Urinary bladder (tissue), 4 donors: Measurements from ENCODE around the gene MMP13. TPM values are rescaled to one million over a fixed set of nuclear protein-coding genes. Genes with fewer than 3 reads are reported as not detected.
"Not testable (repeated sequence)": the region's sequence is repeated elsewhere in the genome, so short reads cannot be mapped to it uniquely, and the experiment has no call there.

ENCODE experiments used
- DNase-seq: peaks from one replicate; pipeline ENCODE4 v3.0.0-alpha.2; 2015; ENCODE audit errors: extremely low spot score
- H3K27ac ChIP-seq: one replicate; pipeline ENCODE4 v1.5.1; 2013; ENCODE audit warnings: low read depth, mild to moderate bottlenecking, moderate library complexity
- H3K36me3 ChIP-seq: one replicate; pipeline ENCODE4 v1.6.1; 2013; ENCODE audit warnings: mild to moderate bottlenecking, moderate library complexity; ENCODE audit not compliant: insufficient read depth
- H3K4me1 ChIP-seq: one replicate; pipeline ENCODE4 v1.6.1; 2013; ENCODE audit warnings: mild to moderate bottlenecking, moderate library complexity; ENCODE audit not compliant: insufficient read depth
- H3K4me3 ChIP-seq: one replicate; pipeline ENCODE4 v1.5.1; 2013; ENCODE audit warnings: low read depth, low read length
- WGBS: extraction: QIAGEN DNeasy Blood & Tissue Kit; methylation state at CpG from one replicate; pipeline ENCODE4 v1.1.7; 2013; 5-methylcytosine and 5-hydroxymethylcytosine counted together
- polyA plus RNA-seq: library from polyadenylated mRNA; stranded (reverse); fragments of 200-250 nt; gene quantifications from one replicate; pipeline ENCODE4 v1.2.3, GENCODE V29; 2013
- total RNA-seq: library from RNA; depleted of rRNA; stranded (reverse); fragments of >200 nt; gene quantifications from one replicate; pipeline ENCODE4 v1.2.3, GENCODE V29; 2014
- donor health status: healthy with polysubstance abuse.
- donor health status: healthy.

Gene MMP13
- total RNA-seq (not detected), polyA plus RNA-seq (0.04 TPM)

DNA sequence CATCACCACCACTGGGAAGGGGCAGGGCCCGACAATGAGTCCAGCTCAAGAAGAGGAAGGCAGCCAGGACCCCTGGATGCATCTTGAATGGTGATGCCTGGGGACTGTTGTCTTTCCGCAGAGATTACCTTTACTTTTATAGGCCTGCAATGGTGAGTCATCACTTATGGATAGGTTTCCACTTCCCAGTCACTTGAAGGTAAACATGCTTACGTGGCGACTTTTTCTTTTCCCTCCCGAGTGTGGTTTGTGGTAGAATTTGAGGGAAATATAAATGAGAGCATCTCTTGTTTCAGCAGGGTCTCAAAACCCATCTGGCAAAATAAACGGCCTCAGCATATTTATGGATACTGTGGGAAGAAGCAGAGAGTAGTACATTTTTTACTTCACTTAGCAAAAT is at the start of gene MMP13:
Gene MMP13 (minus strand): TSS at position 109 of the 400 bp plus-strand sequence. CDS start 27 bp downstream, at position 82.
- Histone ChIP-seq H3K4me3 (no peak within 1 kb of the TSS), H3K36me3 (no peaks in the 10 kb centered on the region), H3K4me1 (no peaks in the 10 kb centered on the region), H3K27ac (no peak within 1 kb of the TSS)
- no peak for DNase-seq
- 86% methylated on average over 6 of the region's 6 CpGs for WGBS

GRCh38 chr11:103004234-103004633 is 48.7 kb upstream of the MMP13 start:
- H3K4me1 ChIP-seq, H3K36me3 ChIP-seq, H3K27ac ChIP-seq, DNase-seq, H3K4me3 ChIP-seq: not testable (repeated sequence)
- 92% methylated on average over 5 of the region's 5 CpGs for WGBS

DNA sequence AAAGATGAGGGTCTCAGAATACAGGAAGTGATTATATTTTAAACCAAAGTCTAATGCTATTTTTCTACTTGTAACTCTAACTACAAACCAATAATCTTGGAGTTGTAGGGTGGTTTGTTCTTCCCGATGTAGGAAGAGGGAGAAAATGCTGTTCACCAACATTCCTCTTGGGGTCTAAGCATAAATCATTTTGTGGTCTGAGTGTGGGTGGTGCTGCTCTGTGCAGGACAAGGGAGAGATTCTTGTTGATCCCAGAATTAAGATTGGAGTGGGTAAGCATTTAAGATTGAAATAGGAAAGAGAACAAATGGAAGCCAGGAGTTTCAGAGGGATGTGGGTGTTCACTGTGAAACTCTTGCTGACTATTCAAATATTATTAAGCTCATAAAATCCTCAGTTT is 38.6 kb upstream of the MMP13 start:
- Histone ChIP-seq H3K36me3 (no peaks in the 10 kb centered on the region), H3K27ac (no peak overlapping the region), H3K4me1 (no peaks in the 10 kb centered on the region), H3K4me3 (no peak overlapping the region)
- 62% methylated on average over 1 of the region's 1 CpG for WGBS
- DNase-seq = no peak

- no peak overlapping the region for H3K4me3 ChIP-seq
- H3K27ac ChIP-seq = no peak overlapping the region
- WGBS = 76% methylated on average over 3 of the region's 3 CpGs
- no peaks in the 10 kb centered on the region for H3K4me1 ChIP-seq
- no peak for DNase-seq
- H3K36me3 ChIP-seq = no peaks in the 10 kb centered on the region
Observed at GRCh38 chr11:102991776-102992175, 36.2 kb upstream of the MMP13 start.

DNA sequence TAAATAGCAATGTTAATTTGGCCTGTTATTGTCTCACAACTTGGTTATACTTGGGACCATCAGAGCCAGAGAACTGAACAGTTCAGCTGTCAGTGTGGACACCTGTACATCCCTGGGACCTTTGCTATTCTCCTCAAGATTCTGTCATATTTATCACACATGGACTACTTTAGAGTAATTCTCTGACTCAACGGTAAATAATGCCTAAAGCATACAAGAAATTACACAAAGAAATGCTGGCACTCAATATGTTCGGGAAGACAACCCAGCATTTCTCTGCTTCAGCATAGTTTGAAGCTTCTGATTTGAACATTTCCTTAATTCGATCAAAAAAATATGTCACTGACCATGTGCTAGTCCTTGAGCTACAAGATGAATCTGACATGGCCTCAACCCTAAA is 34.6 kb upstream of the MMP13 start:
- WGBS = 91% methylated on average over 3 of the region's 3 CpGs

GRCh38 chr11:102989379-102990047 is 34.0 kb upstream of the MMP13 start:
- Histone ChIP-seq H3K27ac (no peak overlapping the region), H3K36me3 (no peaks in the 10 kb centered on the region), H3K4me3 (no peak overlapping the region), H3K4me1 (no peaks in the 10 kb centered on the region)
- WGBS = 72% methylated on average over 5 of the region's 5 CpGs
- DNase-seq = no peak

More for the DNA sequence above, 34.6 kb upstream of the MMP13 start:
- no peak overlapping the region for H3K27ac ChIP-seq
- DNase-seq = no peak
- H3K4me3 ChIP-seq = no peak overlapping the region
- no peaks in the 10 kb centered on the region for H3K36me3 ChIP-seq
- no peaks in the 10 kb centered on the region for H3K4me1 ChIP-seq

DNA sequence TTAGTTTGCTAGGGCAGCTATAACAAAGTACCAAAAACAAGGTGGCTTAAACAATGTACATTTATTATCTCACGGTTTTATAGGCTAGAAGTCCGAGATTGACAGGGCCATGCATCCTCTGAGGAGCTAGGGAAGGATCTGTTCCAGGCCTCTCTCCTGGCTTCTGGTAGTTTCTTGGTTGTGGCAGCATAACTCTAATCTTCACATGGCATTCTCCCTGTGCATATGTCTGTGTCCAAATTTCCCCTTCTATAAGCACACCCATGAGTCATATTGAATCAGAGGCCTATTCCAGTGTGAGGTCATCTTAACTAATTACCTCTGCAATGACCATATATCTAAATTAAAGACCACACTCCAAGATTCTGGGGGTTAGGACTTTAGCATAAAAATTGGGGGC is 31.3 kb upstream of the MMP13 start:
- Histone ChIP-seq H3K36me3 (no peaks in the 10 kb centered on the region), H3K4me3 (no peak overlapping the region), H3K27ac (no peak overlapping the region), H3K4me1 (no peaks in the 10 kb centered on the region)
- WGBS = 86% methylated on average over 2 of the region's 2 CpGs
- DNase-seq = no peak

GRCh38 chr11:102985850-102986249 is 30.3 kb upstream of the MMP13 start:
- DNase-seq = no peak
- no peak overlapping the region for H3K4me3 ChIP-seq
- no peak overlapping the region for H3K27ac ChIP-seq
- H3K4me1 ChIP-seq = no peaks in the 10 kb centered on the region
- WGBS = 87% methylated on average over 1 of the region's 1 CpG
- no peaks in the 10 kb centered on the region for H3K36me3 ChIP-seq

GRCh38 chr11:102983486-102983885 is 28.0 kb upstream of the MMP13 start:
- 76% methylated on average over 2 of the region's 2 CpGs for WGBS
- no peak for DNase-seq
- no peaks in the 10 kb centered on the region for H3K36me3 ChIP-seq

GRCh38 chr11:102981324-102981910 is 25.9 kb upstream of the MMP13 start:
- no peak for DNase-seq
- Histone ChIP-seq H3K36me3 (no peaks in the 10 kb centered on the region), H3K4me3 (no peak overlapping the region), H3K27ac (no peak overlapping the region), H3K4me1 (no peaks in the 10 kb centered on the region)

More at GRCh38 chr11:102983486-102983885, 28.0 kb upstream of the MMP13 start:
- Histone ChIP-seq H3K4me3 (no peak overlapping the region), H3K27ac (no peak overlapping the region), H3K4me1 (no peaks in the 10 kb centered on the region)

GRCh38 chr11:102974552-102975280 is 19.2 kb upstream of the MMP13 start:
- Histone ChIP-seq H3K27ac (no peak overlapping the region), H3K36me3 (no peaks in the 10 kb centered on the region), H3K4me1 (no peaks in the 10 kb centered on the region), H3K4me3 (no peak overlapping the region)
- WGBS = 61% methylated on average over 5 of the region's 5 CpGs
- no peak for DNase-seq

DNA sequence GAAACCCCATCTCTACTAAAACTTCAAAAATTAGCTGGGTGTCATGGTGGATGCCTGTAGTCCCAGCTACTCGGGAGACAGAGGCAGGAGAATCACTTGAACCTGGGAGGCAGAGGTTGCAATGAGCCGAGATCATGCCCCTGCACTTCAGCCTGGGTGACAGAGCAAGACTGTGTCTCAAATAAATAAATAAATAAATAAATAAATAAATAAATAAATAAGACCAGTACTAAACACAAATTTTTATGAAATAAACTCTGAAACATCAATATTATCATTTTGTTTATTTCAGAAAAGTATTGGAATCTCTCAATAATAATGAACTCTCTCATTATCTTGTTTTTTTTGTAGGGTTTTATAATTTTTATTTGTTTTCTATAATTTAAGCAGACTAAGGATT is 18.2 kb upstream of the MMP13 start:
- H3K27ac ChIP-seq, H3K4me1 ChIP-seq, DNase-seq, H3K36me3 ChIP-seq, H3K4me3 ChIP-seq: not testable (repeated sequence)
- 92% methylated on average over 2 of the region's 2 CpGs for WGBS

GRCh38 chr11:102972853-102973252 is 17.3 kb upstream of the MMP13 start:
- 71% methylated on average over 1 of the region's 1 CpG for WGBS
- no peak overlapping the region for H3K4me3 ChIP-seq
- no peak for DNase-seq
- H3K4me1 ChIP-seq = no peaks in the 10 kb centered on the region
- H3K36me3 ChIP-seq = no peaks in the 10 kb centered on the region
- no peak overlapping the region for H3K27ac ChIP-seq

GRCh38 chr11:102971766-102972165 is 16.2 kb upstream of the MMP13 start:
- H3K36me3 ChIP-seq = no peaks in the 10 kb centered on the region
- no peak for DNase-seq
- H3K27ac ChIP-seq = no peak overlapping the region
- no peak overlapping the region for H3K4me3 ChIP-seq
- H3K4me1 ChIP-seq = no peaks in the 10 kb centered on the region
